Measurements from ENCODE around the gene DVL2. TPM values are rescaled to one million over a fixed set of nuclear protein-coding genes. Genes with fewer than 3 reads are reported as not detected.
A peak's percentile ranks its signal among the peaks of the same experiment; 100 is the strongest.
"Not testable (repeated sequence)": the region's sequence is repeated elsewhere in the genome, so short reads cannot be mapped to it uniquely, and the experiment has no call there.

DVL2 gene
- total RNA-seq, 1 experiment from 2014 or later, result 25.0 TPM

DNA sequence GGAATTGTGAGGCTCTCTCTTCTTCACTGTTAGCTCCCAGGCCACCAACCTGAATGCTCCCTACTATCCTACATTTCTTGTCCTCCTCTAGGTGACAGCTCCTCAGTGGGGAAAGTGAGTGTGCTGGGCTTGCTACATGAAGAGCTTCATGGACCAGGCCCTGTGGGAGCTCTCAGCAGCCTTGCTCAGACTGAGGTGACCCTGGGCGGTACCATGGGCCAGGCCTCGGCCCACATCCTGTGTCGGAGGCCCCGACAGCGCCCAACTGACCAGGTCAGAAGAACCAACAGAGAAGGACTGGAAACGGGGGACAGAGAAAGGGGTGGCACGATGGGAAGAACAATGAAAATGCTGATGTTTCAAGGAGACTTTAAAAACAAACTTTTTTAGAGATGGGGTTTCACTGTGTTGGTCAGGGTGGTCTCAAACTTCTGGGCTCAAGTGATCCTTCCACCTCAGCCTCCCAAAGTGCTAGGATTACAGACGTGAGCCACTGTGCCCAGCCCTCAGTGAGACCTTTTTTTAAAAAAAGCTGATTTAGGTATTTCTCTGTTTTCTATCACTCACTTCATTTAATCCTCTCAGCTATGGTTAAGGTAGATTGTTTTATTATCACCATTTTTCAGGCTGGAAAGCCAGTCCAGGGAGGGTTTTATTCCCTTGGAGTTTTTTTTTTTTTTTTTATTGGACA, 22.6 kb upstream of the DVL2 start:
- no peak for DNase-seq (ENCODE audit: low read depth)

DNA sequence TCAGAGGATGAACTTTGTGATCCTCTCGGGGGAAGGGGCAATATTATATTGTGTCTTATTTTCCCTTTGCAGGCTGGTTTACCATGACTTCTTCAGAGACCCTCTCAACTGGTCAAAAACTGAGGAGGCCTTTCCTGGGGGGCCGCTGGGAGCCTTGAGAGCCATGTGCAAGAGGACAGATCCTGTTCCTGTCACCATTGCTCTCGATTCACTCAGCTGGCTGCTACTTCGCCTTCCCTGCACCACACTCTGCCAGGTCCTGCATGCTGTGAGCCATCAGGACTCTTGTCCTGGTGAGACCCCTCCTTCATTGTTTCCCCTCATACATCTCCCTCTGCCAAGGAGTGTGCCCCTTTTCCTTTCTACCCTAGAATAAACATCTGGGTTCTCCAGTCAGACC, 20.2 kb upstream of the DVL2 start:
- no peak for DNase-seq (ENCODE audit: low read depth)

DNA sequence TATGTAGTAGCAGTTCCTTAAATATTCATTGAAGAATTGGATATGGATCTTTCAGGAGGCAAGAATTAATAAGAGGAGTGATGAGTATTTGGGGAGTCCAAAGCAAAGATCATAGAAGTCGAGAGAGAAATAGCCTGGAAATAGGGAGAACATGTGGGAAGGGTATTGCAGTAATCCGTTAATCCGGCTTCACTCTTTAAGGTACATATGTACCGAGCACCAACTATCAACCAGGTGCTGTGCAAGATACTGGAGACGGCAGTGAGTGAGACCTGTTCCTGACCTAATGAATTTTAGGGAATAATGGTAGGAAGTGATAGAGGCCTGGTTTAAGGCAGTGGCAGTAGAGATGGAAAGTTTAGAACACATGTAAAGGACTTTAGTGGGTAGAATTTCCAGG, 18.8 kb upstream of the DVL2 start:
- DNase-seq (ENCODE audit: low read depth), result no peak

DNA sequence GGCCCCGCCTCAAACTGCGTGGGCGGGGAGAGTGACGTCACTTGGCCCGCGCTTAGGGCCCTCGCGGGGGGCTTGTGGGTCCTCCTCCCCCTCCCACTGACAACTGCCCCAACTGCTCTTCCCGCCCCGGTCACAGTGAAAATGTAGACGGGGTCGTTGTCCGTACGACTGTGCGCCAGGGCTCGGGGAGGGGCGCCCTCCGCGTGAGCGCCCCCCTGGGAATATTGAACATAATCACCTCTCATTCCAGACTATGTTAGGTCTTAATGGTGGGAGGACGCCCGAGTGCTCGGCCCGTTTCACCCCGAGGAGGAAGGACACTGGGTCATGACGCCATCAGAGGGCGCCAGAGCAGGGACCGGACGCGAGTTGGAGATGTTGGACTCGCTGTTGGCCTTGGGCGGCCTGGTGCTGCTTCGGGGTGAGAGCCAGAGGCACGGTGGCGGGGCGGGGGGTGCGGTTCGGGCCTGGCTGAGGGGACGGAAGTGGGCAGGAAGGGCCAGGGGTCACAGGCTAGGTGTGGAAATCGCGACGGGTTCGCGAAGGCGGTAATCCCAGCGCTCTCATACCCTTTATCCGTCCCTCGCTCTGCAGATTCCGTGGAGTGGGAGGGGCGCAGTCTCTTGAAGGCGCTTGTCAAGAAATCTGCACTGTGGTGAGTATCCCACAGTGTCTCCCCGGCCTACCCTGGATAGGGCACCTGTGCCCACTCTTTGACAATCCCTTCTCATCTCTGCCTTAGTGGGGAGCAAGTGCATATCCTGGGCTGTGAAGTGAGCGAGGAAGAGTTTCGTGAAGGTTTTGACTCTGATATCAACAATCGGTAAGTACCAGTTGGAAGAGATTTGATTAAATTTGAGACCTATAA, 18.1 kb upstream of the DVL2 start, which contains the start of gene ELP5:
ELP5 (plus strand) TSS at position 40 of the 868 bp plus-strand sequence; CDS start at position 376, 336 bp downstream.
- peak; percentile 89 for DNase-seq (ENCODE audit: low read depth)

DNA sequence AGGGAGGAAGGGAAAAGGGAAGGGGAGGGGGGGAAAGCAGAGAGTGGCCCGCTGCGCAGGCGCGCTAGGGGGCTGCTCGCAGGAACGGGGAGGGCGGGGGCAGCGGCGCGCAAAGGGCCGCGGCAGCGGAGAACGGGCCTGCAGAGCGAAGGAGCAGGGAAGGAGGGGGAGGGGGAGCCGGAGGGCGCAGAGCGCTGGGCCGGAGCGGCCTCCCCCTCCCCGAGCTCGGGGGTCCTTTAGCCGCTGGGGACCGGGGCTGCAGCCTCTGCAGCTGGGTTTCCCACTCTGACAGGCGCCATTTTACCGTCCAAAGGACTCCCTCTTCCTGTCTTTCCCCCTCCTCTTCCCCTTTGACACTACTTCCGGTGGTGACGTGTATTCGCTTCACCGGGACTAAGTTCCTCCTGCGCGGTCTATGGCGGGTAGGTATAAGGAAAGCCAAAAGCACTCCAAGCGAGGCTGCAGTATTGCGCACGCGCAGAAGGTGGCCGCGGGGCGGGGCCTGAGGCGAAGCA, 17.4 kb upstream of the DVL2 start, which contains the start of gene CTDNEP1:
CTDNEP1 (minus strand) TSS at position 74 of the 515 bp plus-strand sequence. CDS start 438 bp downstream, outside the sequence.
- peak; percentile 98 for DNase-seq (ENCODE audit: low read depth)

DNA sequence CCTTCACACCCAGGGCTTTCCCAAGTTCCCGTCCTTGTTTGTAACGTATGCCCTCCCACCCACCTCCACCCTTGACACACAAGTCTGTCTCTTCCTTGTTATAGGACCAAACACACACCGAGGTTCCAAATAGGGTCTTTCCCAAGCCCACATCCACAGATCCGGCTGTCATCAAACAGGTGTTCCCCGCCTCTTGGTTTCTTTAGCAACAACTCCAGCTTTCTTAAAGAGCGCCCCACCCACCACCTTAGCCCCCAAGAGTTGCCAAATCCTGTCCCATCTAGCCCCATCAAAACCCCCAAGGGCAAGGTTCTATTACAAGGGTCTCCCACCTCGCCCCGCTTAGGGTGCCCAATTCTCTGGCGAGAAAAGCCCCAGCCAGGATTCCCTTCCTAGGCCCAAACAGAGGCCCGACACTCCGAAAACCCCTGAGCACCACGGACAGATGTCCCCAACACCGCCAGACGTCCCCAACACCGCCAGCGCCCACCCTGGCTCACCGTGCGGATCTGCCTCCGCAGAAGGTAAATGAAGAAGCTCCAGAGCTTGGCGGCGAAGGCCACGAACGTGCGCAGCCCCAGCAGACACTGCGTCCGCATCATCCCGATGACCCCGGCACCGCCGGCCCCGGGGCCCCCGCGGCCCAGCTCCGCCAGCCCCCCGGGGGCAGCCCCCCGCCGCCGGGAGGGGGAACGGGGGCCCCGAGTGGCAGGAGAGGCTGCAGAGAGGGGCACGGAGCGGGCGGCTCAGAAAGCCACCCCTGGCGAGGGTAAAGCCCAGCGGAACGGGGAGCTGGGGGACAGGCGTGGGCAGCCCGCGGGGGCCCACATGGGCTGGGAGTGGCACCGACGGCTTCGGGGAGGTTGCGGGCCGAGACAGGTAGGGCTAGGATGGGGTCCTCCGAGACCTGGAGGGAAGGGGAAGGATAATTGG, 16.6 kb upstream of the DVL2 start:
- DNase-seq (ENCODE audit: low read depth), result no peak

DNA sequence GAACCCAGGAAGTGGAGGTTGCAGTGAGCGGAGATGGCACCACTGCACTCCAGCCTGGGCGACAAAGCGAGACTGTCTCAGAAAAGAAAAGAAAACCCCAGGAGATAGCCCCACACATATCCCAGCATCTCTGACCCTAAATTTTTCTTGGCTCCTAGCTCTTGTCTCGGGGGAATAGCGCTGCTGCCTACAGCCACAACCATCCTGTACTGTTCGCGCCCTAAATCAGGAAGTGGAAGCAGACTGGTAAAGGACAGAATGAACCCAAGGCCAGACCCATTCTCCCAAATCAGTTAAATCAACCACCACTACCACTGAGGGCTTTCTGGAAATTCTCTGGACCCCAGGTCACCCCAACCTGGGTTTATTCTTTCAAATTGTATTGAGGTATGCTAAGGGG, 15.5 kb upstream of the DVL2 start:
- DNase-seq (ENCODE audit: low read depth), result no peak

DNA sequence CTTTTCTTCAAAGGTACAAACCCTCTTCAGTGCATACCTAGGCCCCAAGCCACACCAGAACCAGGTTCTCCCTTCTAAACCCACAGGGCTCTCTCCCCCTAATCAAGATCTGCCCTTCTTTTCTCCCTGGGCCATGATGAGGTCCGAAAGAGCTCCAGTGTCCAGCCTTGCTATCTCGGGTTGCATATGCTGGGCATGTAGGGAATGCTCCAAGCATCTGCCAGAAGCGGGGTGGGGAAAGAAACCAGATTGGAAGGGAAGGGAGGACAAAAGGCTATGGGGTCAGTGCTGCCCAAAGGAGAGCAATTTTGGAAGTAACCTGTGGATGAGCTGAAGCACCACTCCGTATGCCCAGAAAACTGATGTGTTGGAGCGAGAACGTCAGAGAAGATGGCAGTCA, 14.9 kb upstream of the DVL2 start:
- no peak for DNase-seq (ENCODE audit: low read depth)

DNA sequence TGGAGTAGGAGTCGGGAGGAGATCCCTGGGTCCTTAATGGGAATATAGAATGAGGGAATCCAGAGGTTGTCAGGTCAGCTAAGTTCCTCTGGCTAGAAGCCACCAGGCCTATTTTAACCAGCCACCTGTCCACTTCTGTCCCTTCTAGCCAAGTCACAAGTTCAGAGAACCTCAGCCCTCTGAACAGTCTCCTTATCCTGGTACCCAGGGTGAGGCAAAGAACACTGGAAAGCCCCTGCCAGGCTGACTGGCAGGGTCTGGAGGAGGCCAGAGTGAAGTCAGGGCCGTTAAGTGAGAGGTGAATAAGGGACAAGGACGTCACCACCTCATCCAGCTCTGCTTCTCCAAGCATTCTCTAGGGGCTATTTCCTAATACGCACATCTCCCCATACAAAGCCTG, 14.5 kb upstream of the DVL2 start:
- no peak for DNase-seq (ENCODE audit: low read depth)

DNA sequence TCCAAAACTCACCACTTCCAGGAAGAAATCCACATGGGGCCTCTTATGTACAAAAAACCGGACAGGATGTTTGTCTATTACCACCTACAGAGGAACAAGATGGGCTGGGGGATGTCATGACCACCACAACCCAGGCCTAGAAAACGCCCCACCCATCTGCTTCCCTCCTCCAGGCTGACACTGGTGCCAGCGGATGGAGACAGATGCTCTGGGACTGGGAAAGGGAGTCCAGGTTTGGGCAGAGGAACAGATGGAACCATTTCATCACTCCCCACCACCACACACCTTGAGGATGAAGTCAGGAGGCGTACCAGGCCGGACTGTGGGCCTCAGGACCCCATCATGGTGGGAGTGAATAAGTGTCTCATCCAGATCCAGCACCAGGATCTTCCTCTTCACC, 12.5 kb upstream of the DVL2 start:
- DNase-seq (ENCODE audit: low read depth), result no peak

DNA sequence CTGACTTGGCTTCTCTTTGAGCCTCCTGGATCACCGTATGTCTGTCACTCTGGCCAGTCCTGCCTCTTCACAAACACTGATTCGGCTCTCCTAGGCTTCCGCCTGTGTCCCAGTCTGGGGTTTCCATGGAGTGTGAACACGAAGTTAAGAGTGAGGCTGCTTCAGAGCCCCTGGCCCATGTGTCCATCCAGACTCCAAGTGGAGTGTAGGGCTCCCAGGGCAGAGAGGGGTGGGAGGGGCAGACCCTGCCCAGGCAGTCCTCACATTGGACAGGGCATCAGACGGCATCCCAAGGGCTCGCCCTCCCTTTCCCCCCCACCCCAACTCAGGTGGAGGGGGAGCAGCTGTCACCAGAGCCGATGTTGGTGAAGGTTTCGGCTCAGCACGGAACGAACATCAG, 9.5 kb upstream of the DVL2 start:
- DNase-seq (ENCODE audit: low read depth), result not testable (repeated sequence)

DNA sequence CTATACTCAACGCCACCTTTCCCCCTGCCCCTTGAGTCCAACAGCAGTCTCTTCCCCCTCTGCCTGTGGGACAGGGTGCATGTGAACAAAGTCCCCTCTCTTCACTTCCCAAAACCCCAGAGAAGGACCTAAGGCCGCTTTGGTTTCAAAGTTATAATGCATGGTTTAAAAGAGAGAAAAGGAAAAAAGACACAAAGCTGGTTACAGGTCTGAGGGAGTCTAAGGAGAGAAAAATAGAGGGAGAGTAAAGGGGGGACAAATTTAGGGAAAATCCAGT, 9.1 kb upstream of the DVL2 start:
- DNase-seq (ENCODE audit: low read depth), result no peak

DNA sequence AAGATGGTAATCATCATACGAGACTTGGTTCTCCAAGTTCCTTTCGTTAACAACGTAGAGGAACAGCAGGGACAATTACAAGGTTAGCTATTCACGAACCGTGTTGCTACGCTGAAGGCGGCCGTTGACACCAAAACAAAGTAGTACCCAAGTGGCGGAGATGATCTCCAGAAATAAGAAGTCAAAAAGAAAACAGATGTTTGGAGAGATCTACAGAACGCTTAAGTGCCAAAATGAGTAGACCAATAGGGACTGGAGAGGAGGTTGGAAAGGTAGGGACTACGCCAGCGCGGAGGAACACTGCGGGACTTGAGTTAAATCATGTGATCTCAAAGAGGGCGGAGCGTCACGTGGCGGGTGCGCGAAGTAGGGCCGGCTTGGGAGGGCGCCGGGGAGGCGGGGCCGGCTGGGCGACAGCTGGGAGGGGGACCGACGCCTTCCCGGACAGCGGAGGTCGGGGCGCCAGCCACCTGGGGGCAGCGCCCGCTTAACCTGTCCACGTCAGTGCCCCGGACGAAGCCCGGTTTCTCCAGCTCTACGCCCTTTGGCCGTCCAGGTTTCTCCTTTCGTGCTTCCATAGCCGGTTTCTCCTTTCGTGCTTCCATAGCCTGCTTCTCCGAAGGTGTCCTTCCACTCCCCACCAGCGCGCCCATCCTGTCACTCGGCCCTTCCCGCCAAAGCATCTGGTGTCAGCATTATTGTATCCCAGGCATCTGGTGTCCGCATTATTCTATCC, 8.6 kb upstream of the DVL2 start:
- DNase-seq (ENCODE audit: low read depth), result peak; percentile 92

DNA sequence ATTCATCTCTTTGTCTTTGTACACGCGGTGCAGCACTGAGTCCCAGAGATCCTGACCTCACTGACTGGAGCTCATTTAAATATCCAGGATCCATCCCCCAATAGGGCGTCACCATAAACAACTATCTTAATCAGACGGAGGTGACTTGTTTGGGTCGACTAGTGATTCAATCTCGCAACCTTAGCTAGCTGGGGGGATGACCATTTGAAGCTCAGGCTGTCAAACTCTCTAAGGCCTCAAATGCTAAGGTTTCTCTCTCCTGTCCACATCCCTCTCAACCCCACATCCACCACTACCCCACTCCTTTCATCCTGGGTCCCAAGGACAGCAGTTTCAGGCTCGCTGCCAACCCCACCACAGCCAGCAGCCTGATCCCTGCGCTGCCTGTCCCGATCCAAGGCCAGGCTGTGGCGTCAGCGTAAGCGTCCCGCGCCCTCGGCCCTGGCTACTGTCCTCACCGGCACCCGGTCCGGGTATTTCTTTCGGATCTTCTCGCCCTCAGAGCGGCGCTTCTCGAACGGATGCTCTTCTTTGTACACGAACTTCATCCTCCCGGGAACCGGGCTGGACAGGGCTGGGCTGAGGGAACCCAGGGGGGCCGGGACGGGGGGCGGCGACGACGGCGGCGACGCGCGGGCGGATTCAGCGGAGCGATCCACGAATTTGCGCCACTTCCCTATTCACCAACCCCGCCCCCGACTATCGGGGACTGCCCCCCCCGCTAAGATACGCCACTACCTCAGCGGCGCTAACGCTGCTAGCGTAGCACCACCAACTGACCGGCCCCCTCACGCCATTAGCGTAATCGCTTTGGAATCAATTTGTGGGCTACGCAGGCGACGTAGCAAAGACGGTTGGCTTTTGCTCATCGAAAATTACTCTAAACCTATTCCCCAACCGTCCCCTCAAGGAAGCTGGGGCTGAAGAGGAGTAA, 7.7 kb upstream of the DVL2 start, which contains the start of gene GABARAP:
GABARAP (minus strand) TSS at position 667 of the 934 bp plus-strand sequence; CDS start at position 548, 119 bp downstream.
- DNase-seq (ENCODE audit: low read depth), result peak; percentile 87

DNA sequence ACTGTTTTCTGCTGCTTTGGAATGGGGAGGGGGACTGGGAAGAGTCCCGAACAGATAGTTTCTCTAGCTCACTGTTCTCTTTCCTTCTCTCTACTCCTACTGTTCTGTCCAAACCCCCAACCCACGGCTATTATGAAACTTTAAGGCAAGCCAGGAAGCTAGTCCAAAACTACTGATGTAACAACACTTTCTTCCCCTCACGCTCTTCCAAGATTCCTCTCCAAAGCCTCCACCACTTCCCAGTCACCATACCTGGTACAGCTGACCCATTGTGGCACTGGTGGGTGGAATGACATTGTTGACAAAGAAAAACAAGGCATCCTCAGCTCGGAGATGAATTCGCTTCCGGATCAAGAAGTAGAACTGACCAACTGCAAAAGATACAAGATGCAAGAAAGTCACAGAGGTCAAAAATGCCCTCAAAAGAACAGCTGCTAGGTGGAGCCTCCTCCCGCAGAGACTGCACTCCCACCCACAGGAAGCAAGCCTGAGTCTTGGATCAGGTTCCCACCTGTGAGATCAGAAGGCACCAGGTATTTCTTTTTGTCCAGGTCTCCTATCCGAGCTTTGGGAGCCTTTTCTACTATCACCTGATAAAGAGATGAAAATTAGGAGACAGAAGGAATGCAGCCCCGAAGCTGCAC, 6.9 kb upstream of the DVL2 start:
- DNase-seq (ENCODE audit: low read depth), result no peak

DNA sequence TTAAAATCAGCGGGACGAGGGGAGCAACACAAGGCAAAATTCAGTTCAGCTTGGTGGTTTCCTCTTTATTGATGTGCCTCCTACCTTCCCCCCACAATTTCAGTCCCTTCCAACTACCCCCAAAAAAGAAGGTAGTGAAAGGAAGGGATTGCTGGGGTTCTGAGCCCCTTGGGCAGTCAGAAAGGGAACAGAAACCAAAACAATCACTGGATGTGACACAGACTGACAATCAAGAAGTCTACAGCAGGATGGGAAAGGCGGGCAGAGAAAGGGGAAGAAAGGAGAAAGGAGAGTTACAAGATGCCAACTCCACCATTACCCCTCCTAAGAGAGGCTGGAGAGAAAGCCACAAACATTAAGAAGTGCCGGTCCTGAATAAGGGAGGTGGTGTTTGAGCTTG, 6.1 kb upstream of the DVL2 start:
- DNase-seq (ENCODE audit: low read depth), result no peak

DNA sequence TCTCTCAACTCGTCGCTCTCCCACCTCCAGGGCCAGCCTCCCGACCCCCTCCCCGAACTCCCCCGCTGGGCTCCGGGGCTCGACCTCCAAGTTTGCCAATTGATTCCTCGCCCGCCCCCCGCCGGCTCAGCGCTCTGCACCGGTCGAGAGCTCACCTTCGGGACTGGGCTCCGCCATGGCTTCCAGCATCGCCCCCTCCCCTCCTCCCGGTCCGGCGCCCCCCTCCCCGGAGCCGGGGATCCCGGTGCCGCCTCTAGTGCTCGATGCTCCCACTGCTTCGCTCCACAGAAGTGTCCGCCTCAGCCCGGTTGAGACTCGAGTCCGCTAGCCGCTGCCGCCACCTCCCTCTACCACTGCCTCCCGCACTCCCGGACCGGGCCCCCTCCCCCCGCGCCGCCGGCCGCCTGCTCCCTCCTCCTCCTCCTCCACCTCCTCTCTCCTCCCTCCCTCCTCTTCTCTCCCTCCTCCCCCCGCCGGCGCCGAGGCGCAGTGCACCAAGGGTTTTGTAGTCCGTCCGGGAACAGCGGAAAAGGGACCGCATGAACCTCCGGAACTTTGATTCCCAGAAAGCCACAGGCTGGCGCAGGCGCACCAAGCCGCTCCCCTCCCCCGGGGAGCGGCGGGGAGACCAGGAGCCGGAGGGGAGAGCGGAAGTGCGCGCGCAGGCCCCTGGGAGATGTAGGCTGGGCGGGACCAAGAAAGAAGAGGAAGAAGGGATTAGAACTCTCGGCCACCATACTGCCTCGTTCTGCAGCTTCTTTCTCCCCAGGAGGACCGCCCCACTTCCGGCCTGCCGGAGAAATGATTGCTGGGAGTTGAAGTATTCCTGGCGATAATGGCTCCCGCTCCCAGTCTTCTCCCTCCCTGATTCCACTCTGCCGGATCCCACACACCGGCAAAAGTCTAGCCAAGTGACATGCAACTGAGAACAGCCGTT, 5.0 kb upstream of the DVL2 start, which contains the start of gene PHF23:
PHF23 (minus strand) TSS at position 367 of the 937 bp plus-strand sequence; CDS start at position 189, 178 bp downstream.
- DNase-seq (ENCODE audit: low read depth), result peak; percentile 98

Measured in RPMI7951 (cell line).